Right cardiac atrium (tissue), 5 donors: ENCODE measurements around the gene CNN2. TPM values are rescaled to one million over a fixed set of nuclear protein-coding genes. Genes with fewer than 3 reads are reported as not detected.
A peak's percentile ranks its signal among the peaks of the same experiment; 100 is the strongest.

Experiments used
- ATAC-seq, 2 donors: fragments of 200-7000 bp; cut with Tn5 transposase; one replicate each; pipeline versions ENCODE4 v1.8.0 to v1.9.1; 2020; ENCODE audit warnings: moderate library complexity in 2 of 2, mild to moderate bottlenecking in 1 of 2
- DNase-seq, 3 donors: peaks; one replicate each; pipeline ENCODE4 v3.0.0-alpha.2; 2020
- H3K27ac ChIP-seq: one replicate; pipeline ENCODE4 v1.5.1; 2013; ENCODE audit warnings: mild to moderate bottlenecking, low read length, control low read depth, moderate library complexity
- H3K27me3 ChIP-seq: one replicate; pipeline ENCODE4 v1.6.1; 2013; ENCODE audit not compliant: control insufficient read depth, insufficient read depth
- H3K4me1 ChIP-seq: one replicate; pipeline ENCODE4 v1.6.1; 2013; ENCODE audit warnings: low read length; ENCODE audit not compliant: control insufficient read depth, insufficient read depth
- H3K4me3 ChIP-seq: one replicate; pipeline ENCODE4 v1.5.1; 2013; ENCODE audit warnings: low read length, control low read depth
- H3K9me3 ChIP-seq: one replicate; pipeline ENCODE4 v1.6.1; 2013; ENCODE audit warnings: low read length; ENCODE audit not compliant: control insufficient read depth
- WGBS: extraction: QIAGEN DNeasy Blood & Tissue Kit; methylation state at CpG from one replicate; pipeline ENCODE4 v1.1.7; 2013; 5-methylcytosine and 5-hydroxymethylcytosine counted together
- intact Hi-C, 4 donors: fragments of 100-400 bp; cut with DNase I; formaldehyde crosslinking; loops; one replicate each; pipeline versions ENCODE4 v1.11.0 to v1.14.0; 2022 to 2023
- polyA plus RNA-seq: library from polyadenylated mRNA; stranded (reverse); fragments of 200-250 nt; gene quantifications from one replicate; pipeline ENCODE4 v1.2.3, GENCODE V29; 2013
- total RNA-seq, 4 donors: library from RNA; stranded (reverse); fragmentation: NEBNext Ultra II Directional; extraction: Animal tissue kit (Norgen Biotek cat#: 25700); gene quantifications; one replicate each; pipeline ENCODE4 v1.2.1, GENCODE V29; 2021
- donor health status: healthy with polysubstance abuse.
- donor health status: DM: no; HTN: yes; CAD: no.
- donor health status: DM: no; HTN: no; CAD: no.
- donor health status: DM: no; HTN: yes; CAD: no; lungs with severe emphysema.
- donor health status: DM: yes; HTN: yes; CAD: no.

CNN2 gene
- total and polyA plus RNA-seq, 5 donors = 52.1 to 75.9 (median 59.9) TPM

DNA sequence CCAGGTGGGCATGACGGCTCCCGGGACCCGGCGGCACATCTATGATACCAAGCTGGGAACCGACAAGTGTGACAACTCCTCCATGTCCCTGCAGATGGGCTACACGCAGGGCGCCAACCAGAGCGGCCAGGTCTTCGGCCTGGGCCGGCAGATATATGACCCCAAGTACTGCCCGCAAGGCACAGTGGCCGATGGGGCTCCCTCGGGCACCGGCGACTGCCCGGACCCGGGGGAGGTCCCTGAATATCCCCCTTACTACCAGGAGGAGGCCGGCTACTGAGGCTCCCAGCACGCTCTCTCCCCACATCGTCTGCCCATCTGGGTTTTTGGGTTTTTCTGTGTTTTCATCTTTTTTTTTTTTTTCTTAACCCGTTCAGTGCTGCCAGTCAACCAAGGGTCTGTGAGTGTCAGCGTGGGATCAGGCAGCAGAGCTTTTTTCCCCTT lies 11.2 kb downstream of the CNN2 start:
- 71% methylated on average over 22 of the region's 22 CpGs for WGBS
- intact Hi-C loops = no loop called here
- H3K27ac ChIP-seq = no peak overlapping the region
- no peak for ATAC-seq
- no peak overlapping the region for H3K4me3 ChIP-seq
- H3K27me3 ChIP-seq = no peaks in the 10 kb centered on the region
- H3K4me1 ChIP-seq = no peaks in the 10 kb centered on the region
- DNase-seq = peak in 1 of 3 donors; percentile 54
- no peaks in the 10 kb centered on the region for H3K9me3 ChIP-seq

DNA sequence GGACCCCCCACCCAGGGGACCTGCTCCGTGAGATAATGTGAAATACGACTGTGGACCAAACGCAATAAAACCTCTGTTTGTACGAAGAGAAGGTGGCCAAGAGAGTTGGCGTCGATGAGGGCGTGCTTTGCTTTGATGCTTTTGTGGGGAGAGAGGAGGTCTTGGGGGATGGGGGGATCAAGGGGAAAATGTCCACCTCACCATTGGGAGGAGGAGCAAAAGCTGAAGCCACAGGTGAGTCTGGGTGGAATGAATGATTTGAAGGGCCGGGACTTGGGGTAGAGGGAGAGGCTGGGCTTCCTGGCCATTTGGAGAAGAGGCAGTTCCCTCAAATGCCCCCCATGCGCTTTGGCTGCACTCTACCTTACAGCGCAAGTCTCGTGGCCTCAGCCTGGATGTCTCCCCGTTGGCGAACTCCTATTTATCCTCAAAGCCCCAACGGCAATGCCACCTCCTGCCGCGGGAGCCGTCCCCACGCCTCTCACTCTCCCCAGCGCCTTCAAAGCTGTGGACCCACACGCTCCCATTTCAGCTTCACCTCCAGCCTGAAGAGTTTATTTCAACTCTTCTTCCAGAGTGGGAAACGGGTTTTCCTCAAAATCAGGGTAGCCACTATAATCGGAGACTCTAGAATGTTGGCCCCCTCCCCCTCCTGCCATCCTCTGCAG lies 12.7 kb downstream of the CNN2 start:
- no peak overlapping the region for H3K4me3 ChIP-seq
- no peaks in the 10 kb centered on the region for H3K4me1 ChIP-seq
- intact Hi-C loops = no loop called here
- peak in 2 of 3 donors; percentile 34 to 46 for DNase-seq
- 64% methylated on average over 22 of the region's 22 CpGs for WGBS
- H3K27me3 ChIP-seq = no peaks in the 10 kb centered on the region
- H3K9me3 ChIP-seq = no peaks in the 10 kb centered on the region
- no peak for ATAC-seq
- peak overlapping the region; percentile 13 for H3K27ac ChIP-seq

DNA sequence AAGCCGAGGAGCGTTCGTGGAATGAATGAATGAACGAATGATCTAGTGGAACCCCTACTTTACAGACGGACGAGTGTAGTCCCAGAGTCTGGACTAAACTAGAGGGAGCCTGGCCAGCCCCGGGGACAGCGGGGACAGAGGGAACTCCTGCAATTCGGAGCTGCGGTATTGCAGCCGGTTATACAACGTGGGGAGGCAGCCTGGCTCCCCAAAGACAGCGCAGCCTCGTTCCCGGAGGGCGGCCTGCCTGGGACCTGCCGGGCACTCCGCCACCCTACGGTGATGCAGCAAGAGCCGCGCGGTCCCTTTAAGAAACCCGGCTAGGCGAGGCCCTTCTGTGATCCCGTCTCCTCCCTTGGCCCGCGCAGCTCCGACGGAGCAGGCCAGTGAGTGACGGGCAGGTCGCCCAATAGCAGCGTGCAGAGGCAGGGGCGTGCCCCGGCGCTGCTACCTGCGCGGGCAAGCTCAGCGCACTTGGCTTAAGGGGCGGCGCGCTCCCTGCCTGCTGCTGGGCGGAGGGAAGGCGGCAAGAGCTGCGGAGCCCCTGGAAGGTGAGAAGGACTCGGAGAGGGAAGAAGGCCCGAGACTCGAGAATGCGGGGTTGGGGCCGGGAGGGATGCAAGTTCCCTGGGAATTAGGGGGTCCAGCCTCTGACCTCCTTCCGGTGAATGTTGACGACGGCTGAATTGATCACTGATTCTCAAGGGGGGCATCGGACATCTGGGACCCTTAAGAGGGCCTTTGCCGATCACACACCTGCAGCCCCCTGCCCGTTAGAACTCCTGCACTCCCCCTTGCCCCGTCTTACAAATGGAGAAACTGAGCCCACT lies 13.5 kb downstream of the CNN2 start, which contains the start of gene ABCA7:
Gene ABCA7, plus strand, starts transcription at position 462 of the 830 bp plus-strand sequence. CDS start 1,255 bp downstream, outside the sequence.
- WGBS = under 1% methylated on average over 56 of the region's 56 CpGs
- H3K4me1 ChIP-seq = no peaks in the 10 kb centered on the region
- no peaks in the 10 kb centered on the region for H3K27me3 ChIP-seq
- peak within 1 kb of the TSS; percentile 13 for H3K27ac ChIP-seq
- DNase-seq (peak; percentile 97 to 100 (median 99)), ATAC-seq (peak; percentile 95)
- intact Hi-C loops = loop anchor here in 1 of 4 donors (10.0 kb wide), 1 partner anchor 55 kb away; the partner anchor contains the start of gene POLR2E
- H3K9me3 ChIP-seq = no peaks in the 10 kb centered on the region
- peak within 1 kb of the TSS; percentile 33 for H3K4me3 ChIP-seq

DNA sequence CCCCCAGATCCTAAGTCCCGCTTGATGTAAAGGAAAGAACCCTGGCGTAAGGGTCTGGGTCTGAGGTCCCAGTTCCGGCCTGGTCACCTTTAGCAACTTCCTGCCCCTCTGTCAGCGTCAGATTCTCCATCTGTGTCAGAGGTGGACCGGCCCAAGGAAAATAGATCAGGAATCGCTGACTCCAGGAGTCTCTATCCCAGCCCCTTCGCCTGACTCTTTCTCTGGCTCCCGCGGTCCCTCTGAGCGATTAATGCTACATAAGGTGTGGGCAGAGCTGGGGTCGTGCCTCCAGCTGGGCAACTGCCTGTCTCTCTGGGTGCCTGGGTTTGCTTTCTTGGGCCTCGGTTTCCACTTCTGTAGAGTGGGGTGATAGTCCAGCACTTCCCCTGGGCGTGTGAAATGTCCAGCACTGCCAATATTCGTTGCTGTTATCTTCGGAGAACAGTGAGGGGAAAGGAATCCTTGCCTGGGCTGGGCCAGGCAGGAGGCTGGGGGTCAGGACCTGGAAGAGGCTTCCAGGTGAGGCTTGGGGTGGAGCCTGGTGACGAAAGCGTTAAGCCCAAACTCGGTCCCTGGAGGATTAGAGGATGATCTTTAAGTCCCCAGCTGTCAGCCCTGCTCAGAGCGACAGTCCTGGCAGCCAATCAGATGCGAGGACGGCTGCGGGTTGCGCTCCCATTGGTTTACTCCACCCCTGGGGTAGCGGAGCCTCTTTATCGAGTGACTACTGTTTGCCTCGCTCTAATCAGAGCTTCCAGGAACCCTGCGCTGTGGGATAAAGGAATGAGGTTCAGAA lies 14.3 kb downstream of the CNN2 start:
- ATAC-seq = peak; percentile 71 to 80
- intact Hi-C loops = loop anchor here in 1 of 4 donors (10.0 kb wide), 1 partner anchor 54 kb away; the partner anchor contains the start of gene POLR2E
- DNase-seq = peak; percentile 89 to 96 (median 95)

DNA sequence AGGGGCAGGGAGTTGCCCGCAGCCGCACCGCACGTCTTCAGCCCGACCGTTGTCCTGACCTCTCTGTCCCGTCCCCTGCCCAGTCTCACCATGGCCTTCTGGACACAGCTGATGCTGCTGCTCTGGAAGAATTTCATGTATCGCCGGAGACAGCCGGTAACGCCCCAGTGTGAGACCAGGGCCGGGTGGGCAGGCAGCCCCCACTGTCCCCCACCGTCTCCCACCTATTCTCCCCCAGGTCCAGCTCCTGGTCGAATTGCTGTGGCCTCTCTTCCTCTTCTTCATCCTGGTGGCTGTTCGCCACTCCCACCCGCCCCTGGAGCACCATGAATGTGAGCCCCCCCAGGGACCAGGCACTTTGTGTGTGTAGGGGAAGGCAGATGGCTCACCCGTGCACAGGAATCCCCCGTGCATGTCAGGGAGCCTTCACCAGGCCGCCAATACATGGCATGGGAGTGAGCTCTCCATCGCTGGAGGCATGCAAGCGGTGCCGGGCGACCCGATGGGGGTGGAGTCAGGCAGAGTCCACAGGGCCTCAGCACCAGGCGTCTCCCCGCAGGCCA lies 14.9 kb downstream of the CNN2 start:
- Histone ChIP-seq H3K27me3 (no peaks in the 10 kb centered on the region), H3K4me3 (peak overlapping the region; percentile 21), H3K27ac (no peak overlapping the region), H3K4me1 (no peaks in the 10 kb centered on the region), H3K9me3 (no peaks in the 10 kb centered on the region)
- peak in 1 of 3 donors; percentile 62 for DNase-seq
- ATAC-seq = no peak
- intact Hi-C loops = loop anchor here in 1 of 4 donors (10.0 kb wide), 1 partner anchor 53 kb away; the partner anchor contains the start of gene POLR2E
- 37% methylated on average over 26 of the region's 26 CpGs for WGBS

More for the DNA sequence above, 14.3 kb downstream of the CNN2 start:
- Histone ChIP-seq H3K27me3 (no peaks in the 10 kb centered on the region), H3K27ac (no peak overlapping the region), H3K4me3 (peak overlapping the region; percentile 33), H3K4me1 (no peaks in the 10 kb centered on the region), H3K9me3 (no peaks in the 10 kb centered on the region)
- WGBS = 3% methylated on average over 27 of the region's 27 CpGs

DNA sequence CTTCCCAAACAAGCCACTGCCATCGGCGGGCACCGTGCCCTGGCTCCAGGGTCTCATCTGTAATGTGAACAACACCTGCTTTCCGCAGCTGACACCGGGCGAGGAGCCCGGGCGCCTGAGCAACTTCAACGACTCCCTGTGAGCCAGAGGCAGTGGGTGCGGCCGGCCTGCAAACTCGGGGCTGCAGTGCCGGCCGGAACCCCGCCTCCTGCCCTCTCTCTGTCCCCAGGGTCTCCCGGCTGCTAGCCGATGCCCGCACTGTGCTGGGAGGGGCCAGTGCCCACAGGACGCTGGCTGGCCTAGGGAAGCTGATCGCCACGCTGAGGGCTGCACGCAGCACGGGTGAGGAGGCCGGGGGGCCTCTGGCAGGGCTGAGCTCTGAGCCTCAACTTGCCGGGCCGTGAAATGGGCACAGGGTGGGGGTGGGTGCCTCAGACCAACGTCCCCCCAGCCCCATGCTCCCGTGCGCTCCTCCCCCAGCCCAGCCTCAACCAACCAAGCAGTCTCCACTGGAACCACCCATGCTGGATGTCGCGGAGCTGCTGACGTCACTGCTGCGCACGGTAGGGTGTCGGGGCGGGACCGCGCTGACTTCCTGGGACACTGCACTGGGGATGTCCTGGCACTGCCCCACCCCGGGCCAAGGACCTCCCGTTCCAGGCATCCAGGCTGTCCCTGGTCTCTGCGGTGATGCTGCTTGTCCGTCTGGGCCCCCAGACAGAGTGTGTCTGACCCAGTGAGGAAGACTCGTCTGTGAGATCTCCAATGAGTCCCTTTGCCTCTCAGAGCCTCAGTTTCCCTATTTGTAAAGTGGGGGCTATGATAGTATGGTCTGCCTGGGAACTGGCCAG lies 15.7 kb downstream of the CNN2 start:
- 64% methylated on average over 43 of the region's 43 CpGs for WGBS
- intact Hi-C loops = loop anchor here in 1 of 4 donors (10.0 kb wide), 1 partner anchor 53 kb away; the partner anchor contains the start of gene POLR2E
- peak in 2 of 3 donors; percentile 71 to 78 for DNase-seq
- no peak overlapping the region for H3K4me3 ChIP-seq
- H3K27me3 ChIP-seq = no peaks in the 10 kb centered on the region
- no peak for ATAC-seq
- H3K4me1 ChIP-seq = no peaks in the 10 kb centered on the region
- no peaks in the 10 kb centered on the region for H3K9me3 ChIP-seq
- H3K27ac ChIP-seq = no peak overlapping the region

DNA sequence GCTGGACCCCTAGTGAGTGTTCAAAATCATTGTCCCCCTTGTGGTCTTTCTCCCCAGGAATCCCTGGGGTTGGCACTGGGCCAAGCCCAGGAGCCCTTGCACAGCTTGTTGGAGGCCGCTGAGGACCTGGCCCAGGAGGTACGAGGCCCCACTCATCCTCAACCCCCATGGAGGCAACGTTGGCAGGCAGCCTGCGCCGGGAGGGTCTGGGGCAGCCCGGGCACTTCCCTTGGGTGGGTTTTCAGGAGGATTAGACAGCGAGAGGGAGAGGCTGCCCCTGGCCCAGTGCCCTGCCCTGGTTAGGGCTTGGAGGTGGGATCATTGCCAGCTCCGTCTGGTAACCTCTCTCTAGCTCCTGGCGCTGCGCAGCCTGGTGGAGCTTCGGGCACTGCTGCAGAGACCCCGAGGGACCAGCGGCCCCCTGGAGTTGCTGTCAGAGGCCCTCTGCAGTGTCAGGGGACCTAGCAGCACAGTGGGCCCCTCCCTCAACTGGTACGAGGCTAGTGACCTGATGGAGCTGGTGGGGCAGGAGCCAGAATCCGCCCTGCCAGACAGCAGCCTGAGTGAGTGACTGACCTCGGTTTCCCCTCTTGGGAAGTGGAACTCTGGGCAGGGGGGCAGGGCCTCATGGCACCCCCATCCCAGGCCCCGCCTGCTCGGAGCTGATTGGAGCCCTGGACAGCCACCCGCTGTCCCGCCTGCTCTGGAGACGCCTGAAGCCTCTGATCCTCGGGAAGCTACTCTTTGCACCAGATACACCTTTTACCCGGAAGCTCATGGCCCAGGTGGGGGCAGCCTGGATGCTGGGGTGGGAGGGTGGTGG lies 16.5 kb downstream of the CNN2 start:
- Histone ChIP-seq H3K9me3 (no peaks in the 10 kb centered on the region), H3K4me1 (no peaks in the 10 kb centered on the region), H3K27me3 (no peaks in the 10 kb centered on the region), H3K27ac (no peak overlapping the region), H3K4me3 (no peak overlapping the region)
- intact Hi-C loops = loop anchor here in 1 of 4 donors (10.0 kb wide), 1 partner anchor 52 kb away; the partner anchor contains the start of gene POLR2E
- peak in 2 of 3 donors; percentile 61 to 69 for DNase-seq
- WGBS = 56% methylated on average over 23 of the region's 23 CpGs
- no peak for ATAC-seq

DNA sequence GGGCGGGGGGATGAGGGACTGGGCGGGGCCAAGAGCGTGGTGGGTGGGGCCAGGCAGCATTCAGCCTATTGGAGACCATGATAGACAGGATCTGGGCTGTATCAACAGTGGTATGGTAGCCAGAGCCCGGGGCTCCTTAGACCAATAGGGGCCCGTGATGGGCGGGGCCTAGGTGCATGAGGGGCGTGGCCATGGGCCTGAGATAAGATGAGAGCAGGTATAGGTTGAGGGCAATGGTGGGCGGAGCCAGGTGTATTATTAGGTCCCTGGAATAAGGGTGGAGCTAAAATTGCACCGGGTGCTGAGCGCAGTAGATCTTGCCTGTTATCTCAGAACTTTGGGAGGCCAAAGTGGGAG lies 18.8 kb downstream of the CNN2 start:
- 81% methylated on average over 10 of the region's 10 CpGs for WGBS
- Histone ChIP-seq H3K4me3 (no peak overlapping the region), H3K4me1 (no peaks in the 10 kb centered on the region), H3K27ac (no peak overlapping the region), H3K27me3 (no peaks in the 10 kb centered on the region), H3K9me3 (no peaks in the 10 kb centered on the region)
- intact Hi-C loops = loop anchor here in 1 of 4 donors (10.0 kb wide), 1 partner anchor 50 kb away; the partner anchor contains the start of gene POLR2E
- ATAC-seq (no peak), DNase-seq (no peak)

DNA sequence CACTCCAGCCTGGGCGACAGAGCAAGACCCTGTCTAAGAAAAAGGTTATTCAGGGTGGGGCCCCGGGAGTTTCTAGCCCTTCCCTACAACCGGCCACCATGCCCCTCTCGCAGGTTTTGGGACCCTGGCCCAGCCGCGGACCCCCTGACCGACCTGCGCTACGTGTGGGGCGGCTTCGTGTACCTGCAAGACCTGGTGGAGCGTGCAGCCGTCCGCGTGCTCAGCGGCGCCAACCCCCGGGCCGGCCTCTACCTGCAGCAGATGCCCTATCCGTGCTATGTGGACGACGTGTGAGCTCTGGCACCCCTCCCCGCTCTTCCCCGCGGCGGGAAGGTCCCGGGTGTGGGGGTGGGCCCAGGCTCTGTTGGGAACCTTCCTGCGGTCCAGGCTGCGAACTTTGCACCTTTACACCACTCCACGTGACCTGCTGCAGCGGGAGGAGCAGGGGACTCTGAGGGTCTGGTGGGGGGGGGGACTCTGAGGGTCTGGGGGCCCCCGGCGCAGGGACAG lies 19.8 kb downstream of the CNN2 start:
- intact Hi-C loops = loop anchor here in 1 of 4 donors (10.0 kb wide), 1 partner anchor 49 kb away; the partner anchor contains the start of gene POLR2E

More for the DNA sequence above, 19.8 kb downstream of the CNN2 start:
- DNase-seq = no peak
- Histone ChIP-seq H3K9me3 (no peaks in the 10 kb centered on the region), H3K4me3 (no peak overlapping the region), H3K27ac (no peak overlapping the region), H3K27me3 (no peaks in the 10 kb centered on the region), H3K4me1 (no peaks in the 10 kb centered on the region)
- ATAC-seq = no peak
- WGBS = 95% methylated on average over 33 of the region's 33 CpGs
